Breast epithelium (tissue), 3 donors: ENCODE measurements around the gene SYT12.

Experiments used
- POLR2A ChIP-seq: fragments of 450-650 bp; IDR thresholded peaks from one replicate; pipeline ENCODE4 v1.6.1; 2016; ENCODE audit warnings: antibody characterized with exemption, mild to moderate bottlenecking, moderate library complexity
- POLR2AphosphoS5 ChIP-seq, 3 donors: sonication (generic); formaldehyde crosslinking; IDR thresholded peaks; one replicate each; pipeline ENCODE4 v1.6.1; 2017; ENCODE audit warnings: antibody characterized with exemption in 3 of 3
- TF ChIP-seq, protein P1 (sequence below), 3 donors: fragments of 450-650 bp; IDR thresholded peaks; one replicate each; pipeline ENCODE4 v1.5.1; 2016 to 2017; ENCODE audit warnings: antibody characterized with exemption in 3 of 3, mild to moderate bottlenecking in 3 of 3, moderate library complexity in 3 of 3

DNA sequence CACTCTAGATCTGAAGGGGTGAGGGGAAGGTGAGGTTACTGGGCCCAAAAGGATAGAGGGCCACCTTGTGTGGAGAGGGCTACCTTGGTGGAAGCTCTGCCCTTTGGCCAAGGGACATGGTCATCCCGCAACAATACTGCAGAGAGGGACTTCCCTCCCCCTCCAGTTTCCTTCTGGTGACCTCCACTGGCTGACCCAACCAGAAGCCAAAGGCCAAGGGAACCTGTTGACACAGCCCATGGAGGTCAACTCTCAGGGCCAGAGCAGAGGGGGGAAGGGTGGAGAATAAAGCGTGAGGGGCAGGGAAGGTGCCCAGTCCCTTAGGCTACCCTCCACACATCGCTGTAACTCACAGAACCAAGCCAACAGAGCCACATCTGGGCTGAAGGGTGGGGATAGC, 18.7 kb downstream of the SYT12 start:
- TF ChIP-seq, protein P1, sequence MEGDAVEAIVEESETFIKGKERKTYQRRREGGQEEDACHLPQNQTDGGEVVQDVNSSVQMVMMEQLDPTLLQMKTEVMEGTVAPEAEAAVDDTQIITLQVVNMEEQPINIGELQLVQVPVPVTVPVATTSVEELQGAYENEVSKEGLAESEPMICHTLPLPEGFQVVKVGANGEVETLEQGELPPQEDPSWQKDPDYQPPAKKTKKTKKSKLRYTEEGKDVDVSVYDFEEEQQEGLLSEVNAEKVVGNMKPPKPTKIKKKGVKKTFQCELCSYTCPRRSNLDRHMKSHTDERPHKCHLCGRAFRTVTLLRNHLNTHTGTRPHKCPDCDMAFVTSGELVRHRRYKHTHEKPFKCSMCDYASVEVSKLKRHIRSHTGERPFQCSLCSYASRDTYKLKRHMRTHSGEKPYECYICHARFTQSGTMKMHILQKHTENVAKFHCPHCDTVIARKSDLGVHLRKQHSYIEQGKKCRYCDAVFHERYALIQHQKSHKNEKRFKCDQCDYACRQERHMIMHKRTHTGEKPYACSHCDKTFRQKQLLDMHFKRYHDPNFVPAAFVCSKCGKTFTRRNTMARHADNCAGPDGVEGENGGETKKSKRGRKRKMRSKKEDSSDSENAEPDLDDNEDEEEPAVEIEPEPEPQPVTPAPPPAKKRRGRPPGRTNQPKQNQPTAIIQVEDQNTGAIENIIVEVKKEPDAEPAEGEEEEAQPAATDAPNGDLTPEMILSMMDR (IDR thresholded peaks at IDR 0.05) = no peak
- TF ChIP-seq POLR2AphosphoS5 (IDR thresholded peaks at IDR 0.05) (no peak), POLR2A (no peak)
